ENCODE measurements around the gene GHITM.
"Not testable (repeated sequence)": the region's sequence is repeated elsewhere in the genome, so short reads cannot be mapped to it uniquely, and the experiment has no call there.

GHITM gene

DNA sequence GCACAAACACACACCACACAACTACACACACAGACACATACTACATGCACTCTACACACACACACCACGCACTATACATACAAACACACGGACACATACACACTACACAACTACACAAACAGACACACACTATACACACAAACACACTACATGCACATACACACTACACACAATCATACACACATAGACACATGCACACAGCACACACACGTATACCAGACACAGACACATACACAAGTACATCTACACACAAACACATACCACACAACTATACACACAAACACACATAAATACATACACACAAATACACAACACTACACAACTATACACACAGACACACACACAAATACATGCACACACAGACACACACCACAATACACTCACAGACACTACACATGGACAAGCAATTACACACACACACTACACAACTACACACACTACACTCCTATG is 38.9 kb downstream of the GHITM start:
- no peak for TF ChIP-seq CTCF (IDR thresholded peaks at IDR 0.05; ENCODE audit: borderline replicate concordance, insufficient read depth, low read depth, low read length)
- H3K4me3 ChIP-seq (ENCODE audit: low read depth, low read length) = no peak overlapping the region

DNA sequence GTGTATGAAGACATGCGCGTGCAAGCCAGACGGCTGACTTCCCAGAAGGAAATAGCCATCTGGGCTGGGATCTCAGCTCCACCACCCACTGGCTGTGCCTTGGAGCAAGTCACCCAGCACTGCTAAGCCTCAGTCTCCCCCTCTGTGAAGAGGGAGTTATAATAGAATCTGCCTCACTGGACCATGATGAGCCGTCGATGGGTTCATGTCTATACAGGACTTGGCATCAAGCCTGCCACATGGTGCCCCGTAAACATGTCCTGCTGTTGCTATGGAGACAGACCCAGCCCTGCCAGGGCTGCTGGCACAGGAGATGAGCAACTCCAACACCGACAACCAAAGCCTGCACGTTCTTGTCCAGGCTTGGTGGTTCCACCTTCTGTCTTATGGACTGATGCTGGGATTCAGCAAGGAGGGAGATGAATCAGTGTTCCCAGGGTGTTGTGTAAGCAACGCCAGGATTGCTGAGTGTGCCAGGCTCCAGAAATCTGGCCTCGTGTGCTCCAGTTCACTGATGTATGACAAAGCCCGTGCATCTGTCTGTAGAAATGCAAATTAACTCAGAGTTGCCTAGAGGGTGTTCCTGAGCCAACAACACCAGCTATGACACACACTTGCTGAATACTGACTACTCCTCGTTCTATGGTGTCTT is 39.9 kb downstream of the GHITM start:
- TF ChIP-seq CTCF (IDR thresholded peaks at IDR 0.05; ENCODE audit: borderline replicate concordance, insufficient read depth, low read depth, low read length) = no peak
- no peak overlapping the region for H3K4me3 ChIP-seq (ENCODE audit: low read depth, low read length)

GRCh38 chr10:84180386-84180785 is 41.1 kb downstream of the GHITM start:
- not testable (repeated sequence) for H3K4me3 ChIP-seq (ENCODE audit: low read depth, low read length)

DNA sequence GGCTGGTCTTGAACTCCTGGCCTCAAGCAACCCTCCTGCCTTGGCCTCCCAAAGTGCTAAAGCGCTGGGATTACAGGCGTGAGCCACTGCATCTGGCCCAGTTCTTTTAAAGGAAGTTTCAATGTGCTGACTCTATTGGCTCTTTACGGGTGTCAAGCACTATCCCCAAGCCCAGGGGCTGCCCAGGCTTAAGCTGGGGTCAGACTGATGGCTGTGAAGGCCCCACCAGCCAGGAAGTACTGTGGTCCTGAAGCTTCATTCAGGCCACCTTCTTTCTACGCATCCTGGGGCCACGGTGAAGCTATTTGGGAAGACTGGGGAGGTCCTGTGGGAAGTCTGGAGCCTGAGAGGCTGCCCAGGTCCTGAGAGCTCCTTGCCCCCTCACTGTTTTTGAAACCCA is 42.3 kb downstream of the GHITM start:
- TF ChIP-seq CTCF (IDR thresholded peaks at IDR 0.05; ENCODE audit: borderline replicate concordance, insufficient read depth, low read depth, low read length) = no peak
- H3K4me3 ChIP-seq (ENCODE audit: low read depth, low read length) = no peak overlapping the region

DNA sequence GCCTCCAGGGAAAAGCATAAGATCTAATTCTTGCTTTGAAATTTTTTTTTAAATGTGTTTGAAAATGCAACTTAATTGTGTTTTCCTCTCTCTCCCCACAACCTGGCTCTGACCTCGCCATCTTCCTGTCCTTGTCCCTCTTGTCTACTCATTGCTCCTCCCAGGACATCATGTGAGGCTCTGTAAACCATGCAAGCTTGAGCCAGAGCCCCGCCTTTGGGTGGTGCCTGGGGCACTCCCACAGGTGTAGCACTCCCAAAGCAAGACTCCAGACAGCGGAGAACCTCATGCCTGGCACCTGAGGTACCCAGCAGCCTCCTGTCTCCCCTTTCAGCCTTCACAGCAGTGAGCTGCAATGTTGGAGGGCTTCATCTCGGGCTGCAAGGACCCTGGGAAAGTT is 45.2 kb downstream of the GHITM start:
- TF ChIP-seq CTCF (IDR thresholded peaks at IDR 0.05; ENCODE audit: borderline replicate concordance, insufficient read depth, low read depth, low read length) = no peak
- no peak overlapping the region for H3K4me3 ChIP-seq (ENCODE audit: low read depth, low read length)

DNA sequence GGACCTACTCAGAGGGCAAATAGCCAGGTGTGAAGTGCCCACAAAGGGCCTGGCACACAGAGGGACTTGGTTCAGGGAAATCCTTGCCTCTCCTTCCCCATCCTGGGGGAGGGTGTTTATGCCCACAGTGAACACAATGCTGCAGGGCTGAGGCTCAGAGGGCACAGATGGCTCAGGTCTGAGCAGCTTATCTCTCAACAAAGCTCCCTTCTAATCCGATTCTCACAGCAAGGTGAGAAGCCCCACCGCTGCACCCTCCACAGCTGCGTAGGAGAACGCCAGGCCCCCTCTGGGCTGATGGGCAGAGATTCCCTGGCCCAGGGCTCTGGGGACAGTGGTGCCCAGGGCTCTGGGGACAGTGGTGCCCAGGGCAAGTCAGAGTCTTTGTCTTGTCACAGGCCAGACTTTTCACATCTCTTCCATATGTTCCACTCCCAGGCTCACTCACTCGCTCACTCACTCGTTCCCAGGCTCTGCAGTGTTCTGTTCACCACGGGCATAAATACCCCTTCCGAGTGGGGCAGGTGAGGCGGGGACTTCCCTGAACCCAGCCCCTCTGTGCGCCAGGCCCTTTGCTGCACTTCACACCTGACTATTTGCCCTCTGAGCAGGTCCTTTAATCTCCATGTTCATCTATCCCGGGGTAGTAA is 46.3 kb downstream of the GHITM start:
- H3K4me3 ChIP-seq (ENCODE audit: low read depth, low read length) = no peak overlapping the region
- TF ChIP-seq CTCF (IDR thresholded peaks at IDR 0.05; ENCODE audit: borderline replicate concordance, insufficient read depth, low read depth, low read length) = no peak

- no peak for TF ChIP-seq CTCF (IDR thresholded peaks at IDR 0.05; ENCODE audit: borderline replicate concordance, insufficient read depth, low read depth, low read length)
Observed at GRCh38 chr10:84188815-84189214, 49.5 kb downstream of the GHITM start.

More at GRCh38 chr10:84188815-84189214, 49.5 kb downstream of the GHITM start:
- H3K4me3 ChIP-seq (ENCODE audit: low read depth, low read length) = no peak overlapping the region
